GM12892 (cell line): Measurements from ENCODE around the gene YARS2.
"Not testable (repeated sequence)": the region's sequence is repeated elsewhere in the genome, so short reads cannot be mapped to it uniquely, and the experiment has no call there.

Experiments
- DNase-seq: peaks from one replicate; pipeline ENCODE4 v3.0.0; 2011; ENCODE audit not compliant: insufficient read length
- FAIRE-seq: peaks from 2 replicates; lab custom pipeline; 2011; peaks lifted over from hg19 to GRCh38; lab: Jason Lieb, UNC
- POLR2A ChIP-seq: IDR thresholded peaks from 2 replicates; pipeline ENCODE4 v1.6.1; 2011; ENCODE audit warnings: low read depth, low read length, control low read depth
- POLR2AphosphoS5 ChIP-seq: IDR thresholded peaks from 2 replicates; pipeline ENCODE4 v1.6.1; 2011; ENCODE audit warnings: low read depth, low read length, control low read depth
- TAF1 ChIP-seq: IDR thresholded peaks from 2 replicates; pipeline ENCODE4 v1.6.1; 2011; ENCODE audit warnings: low read depth, mild to moderate bottlenecking, control low read depth, low read length, borderline replicate concordance

Gene YARS2

GRCh38 chr12:32742133-32742532, 13.6 kb downstream of the YARS2 start:
- DNase-seq: no peak
- no peak for FAIRE-seq

GRCh38 chr12:32739279-32739678, 16.4 kb downstream of the YARS2 start:
- FAIRE-seq: no peak
- TF ChIP-seq TAF1 (no peak), POLR2AphosphoS5 (no peak), POLR2A (no peak)
- no peak for DNase-seq

More at GRCh38 chr12:32742133-32742532, 13.6 kb downstream of the YARS2 start:
- TF ChIP-seq POLR2AphosphoS5 (no peak), TAF1 (no peak), POLR2A (no peak)

- FAIRE-seq: no peak
- no peak for TF ChIP-seq POLR2AphosphoS5
- no peak for TF ChIP-seq TAF1
- TF ChIP-seq POLR2A: no peak
- no peak for DNase-seq
These were observed 18.0 kb downstream of the YARS2 start for GRCh38 chr12:32737715-32738114.

GRCh38 chr12:32736445-32736844, 19.3 kb downstream of the YARS2 start:
- no peak for DNase-seq
- no peak for FAIRE-seq
- TF ChIP-seq POLR2A (no peak), POLR2AphosphoS5 (no peak), TAF1 (no peak)

- no peak for FAIRE-seq
- DNase-seq: no peak
- TF ChIP-seq TAF1 (no peak), POLR2A (no peak), POLR2AphosphoS5 (no peak)
These were observed 20.7 kb downstream of the YARS2 start for GRCh38 chr12:32734952-32735351.

GRCh38 chr12:32727237-32727636, 28.5 kb downstream of the YARS2 start:
- FAIRE-seq: no peak
- TF ChIP-seq TAF1: no peak
- no peak for TF ChIP-seq POLR2AphosphoS5
- TF ChIP-seq POLR2A: no peak

GRCh38 chr12:32726286-32726685, 29.4 kb downstream of the YARS2 start:
- DNase-seq (no peak), FAIRE-seq (no peak)
- no peak for TF ChIP-seq TAF1
- no peak for TF ChIP-seq POLR2A
- TF ChIP-seq POLR2AphosphoS5: no peak

More at GRCh38 chr12:32727237-32727636, 28.5 kb downstream of the YARS2 start:
- DNase-seq: no peak

GRCh38 chr12:32725308-32725707, 30.4 kb downstream of the YARS2 start:
- FAIRE-seq, DNase-seq: not testable (repeated sequence)

- TF ChIP-seq TAF1 (no peak), POLR2AphosphoS5 (no peak)
- DNase-seq (no peak), FAIRE-seq (no peak)
These were observed 36.8 kb downstream of the YARS2 start for GRCh38 chr12:32718926-32719325.

- TF ChIP-seq POLR2A: no peak
- no peak for TF ChIP-seq TAF1
- TF ChIP-seq POLR2AphosphoS5: no peak
These were observed 40.9 kb downstream of the YARS2 start for GRCh38 chr12:32714772-32715171.

GRCh38 chr12:32708926-32709325, 46.8 kb downstream of the YARS2 start:
- no peak for TF ChIP-seq TAF1
- TF ChIP-seq POLR2AphosphoS5: no peak
- no peak for TF ChIP-seq POLR2A
- FAIRE-seq (no peak), DNase-seq (no peak)

More at GRCh38 chr12:32714772-32715171, 40.9 kb downstream of the YARS2 start:
- DNase-seq: no peak
- FAIRE-seq: no peak

GRCh38 chr12:32706335-32707024, 49.2 kb downstream of the YARS2 start:
- DNase-seq (no peak), FAIRE-seq (no peak)

More at GRCh38 chr12:32706335-32707024, 49.2 kb downstream of the YARS2 start:
- TF ChIP-seq POLR2A (no peak), POLR2AphosphoS5 (no peak), TAF1 (no peak)
